OCI-M2 (cell line): ENCODE measurements around the gene CSAD.

Source experiments
- DNase-seq: peaks from one replicate; lab custom pipeline; 2025; ENCODE audit not compliant: unreplicated experiment; lab: John Stamatoyannopoulos, UW

The CSAD gene

DNA sequence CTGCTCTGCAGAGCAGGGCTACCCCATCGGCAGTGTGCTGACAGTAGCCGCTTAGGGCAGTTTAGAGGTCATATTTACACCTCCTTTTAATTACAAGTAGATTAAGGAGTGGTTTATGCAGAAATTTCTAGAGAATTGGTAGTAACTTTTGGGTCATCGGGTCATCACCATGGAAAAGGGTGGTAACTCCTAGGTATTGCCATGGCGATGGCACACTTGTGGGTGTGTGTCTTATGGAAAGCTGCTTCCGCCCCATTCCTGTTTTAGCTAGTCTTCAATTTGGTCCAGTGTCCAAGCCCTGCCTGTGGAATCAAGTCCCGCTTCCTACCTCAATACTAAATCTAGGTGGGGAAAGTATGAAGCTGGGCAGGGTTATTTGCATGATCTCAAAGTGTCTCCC lies 29.7 kb downstream of the CSAD start:
- DNase-seq = no peak

DNA sequence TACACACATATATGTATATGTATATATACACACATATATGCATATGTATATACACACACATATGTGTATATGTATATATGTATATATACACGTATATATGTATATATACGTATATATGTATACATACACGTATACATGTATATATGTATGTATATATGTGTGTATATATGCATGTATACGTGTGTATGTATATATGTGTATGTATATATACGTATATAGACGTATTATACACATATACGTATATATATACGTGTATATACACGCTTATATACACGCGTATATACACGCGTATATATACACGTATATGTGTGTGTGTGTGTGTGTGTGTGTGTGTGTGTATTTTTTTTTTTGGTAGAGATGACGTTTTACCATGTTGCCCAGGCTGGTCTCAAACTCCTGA lies 33.1 kb downstream of the CSAD start:
- no peak for DNase-seq

DNA sequence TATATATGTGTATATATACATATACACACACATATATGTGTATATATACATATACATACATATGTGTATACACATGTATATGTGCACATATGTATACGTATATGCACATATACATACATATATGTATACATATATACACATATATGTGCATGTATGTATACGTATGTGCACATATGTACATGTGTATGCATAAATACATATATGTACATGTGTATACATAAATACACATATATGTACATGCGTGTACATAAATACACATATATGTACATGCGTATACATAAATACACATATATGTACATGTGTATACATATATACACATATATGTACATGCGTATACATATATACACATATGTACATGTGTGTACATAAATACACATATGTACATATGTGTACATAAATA lies 33.5 kb downstream of the CSAD start:
- no peak for DNase-seq

DNA sequence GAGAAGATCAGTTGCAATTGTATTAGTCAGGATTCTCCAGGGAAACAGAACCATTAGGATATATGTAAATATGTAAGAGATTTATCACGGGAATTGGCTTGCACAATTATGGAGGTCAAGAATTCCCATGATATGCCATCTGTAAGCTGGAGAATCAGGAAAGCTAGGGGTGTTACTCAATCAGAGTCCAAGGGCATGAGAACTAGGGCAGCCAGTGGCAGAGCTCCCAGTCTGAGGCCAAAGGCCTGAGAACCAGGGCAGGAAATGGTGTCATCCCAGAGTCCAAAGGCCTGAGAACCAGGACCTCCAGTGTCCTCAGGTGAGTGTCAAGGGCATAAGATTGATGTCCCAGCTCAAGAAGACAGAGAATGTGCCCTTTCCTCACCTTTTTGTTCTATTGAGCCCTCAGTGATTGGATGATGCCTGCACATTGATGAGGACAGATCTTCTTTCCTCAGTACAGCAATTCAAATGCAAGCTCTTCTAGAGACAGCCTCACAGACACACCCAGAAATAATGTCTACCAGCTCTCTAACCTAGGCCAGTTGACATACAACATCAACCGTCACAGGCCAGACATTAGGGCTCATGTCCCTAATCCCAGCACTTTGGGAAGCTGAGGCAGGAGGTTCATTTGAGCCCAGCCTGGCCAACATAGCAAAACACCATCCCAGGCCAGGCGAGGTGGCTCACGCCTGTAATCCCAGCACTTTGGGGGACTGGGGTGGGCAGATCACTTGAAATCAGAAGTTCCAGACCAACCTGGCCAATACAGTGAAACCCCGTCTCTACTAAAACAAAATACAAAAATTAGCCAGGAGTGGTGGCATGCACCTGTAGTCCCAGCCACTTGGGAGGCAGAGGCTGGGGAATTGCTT lies 35.1 kb downstream of the CSAD start:
- DNase-seq = no peak

DNA sequence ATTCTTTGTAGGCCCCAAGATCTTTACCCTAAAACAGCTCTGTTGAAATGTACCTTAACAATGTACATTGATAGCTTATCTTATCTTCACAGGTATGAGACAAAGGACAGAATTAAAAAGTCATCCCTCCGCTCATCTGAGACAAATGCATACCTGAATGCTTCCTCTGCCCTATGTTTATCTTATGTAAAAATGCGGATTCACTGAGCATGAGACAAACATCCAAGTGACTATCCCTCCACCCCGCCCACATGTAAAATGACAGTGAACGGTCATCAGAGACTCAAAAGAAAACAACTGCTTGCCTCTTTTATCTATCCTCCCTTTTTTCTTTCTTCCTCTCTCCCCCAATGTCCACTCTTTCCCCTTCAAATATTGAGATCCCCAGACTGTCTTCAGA lies 37.4 kb downstream of the CSAD start:
- no peak for DNase-seq

DNA sequence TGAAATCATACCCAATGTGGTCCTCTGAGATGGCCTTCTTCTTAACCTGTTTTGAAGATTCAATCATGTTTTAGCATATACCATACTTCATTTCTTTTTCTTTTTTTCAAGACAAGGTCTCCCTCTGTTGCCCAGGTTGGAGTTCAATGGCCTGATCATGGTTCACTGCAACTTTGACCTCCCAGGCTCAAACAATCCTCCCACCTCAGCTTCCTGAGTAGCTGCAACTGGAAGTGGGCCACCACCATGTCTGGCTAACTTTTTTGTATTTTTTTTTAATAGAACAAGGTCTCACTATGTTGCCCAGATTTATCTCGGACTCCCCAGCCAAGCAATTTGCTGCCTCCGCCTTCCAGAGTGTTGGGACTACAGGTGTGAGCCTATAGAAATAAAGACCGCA lies 47.0 kb downstream of the CSAD start:
- DNase-seq = no peak

DNA sequence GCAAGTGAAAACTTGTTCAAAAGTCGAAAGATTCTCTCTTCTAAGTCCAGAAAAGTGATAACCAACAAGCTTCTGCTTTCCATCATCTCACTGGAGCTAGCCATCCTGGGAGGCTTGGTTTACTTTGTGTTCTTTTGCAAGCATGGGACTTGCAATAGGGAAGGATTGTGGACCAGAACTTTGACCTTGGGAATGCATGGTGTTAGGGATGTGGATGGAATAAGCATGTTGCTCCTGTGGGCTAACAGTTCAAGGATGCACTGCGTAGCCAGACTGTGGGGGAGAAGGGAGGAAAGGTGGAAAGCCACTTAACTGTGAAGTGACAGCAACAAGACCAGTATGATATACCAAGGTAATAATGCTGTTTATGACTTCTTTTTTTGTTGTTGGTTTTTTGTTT lies 48.9 kb downstream of the CSAD start:
- DNase-seq = no peak

DNA sequence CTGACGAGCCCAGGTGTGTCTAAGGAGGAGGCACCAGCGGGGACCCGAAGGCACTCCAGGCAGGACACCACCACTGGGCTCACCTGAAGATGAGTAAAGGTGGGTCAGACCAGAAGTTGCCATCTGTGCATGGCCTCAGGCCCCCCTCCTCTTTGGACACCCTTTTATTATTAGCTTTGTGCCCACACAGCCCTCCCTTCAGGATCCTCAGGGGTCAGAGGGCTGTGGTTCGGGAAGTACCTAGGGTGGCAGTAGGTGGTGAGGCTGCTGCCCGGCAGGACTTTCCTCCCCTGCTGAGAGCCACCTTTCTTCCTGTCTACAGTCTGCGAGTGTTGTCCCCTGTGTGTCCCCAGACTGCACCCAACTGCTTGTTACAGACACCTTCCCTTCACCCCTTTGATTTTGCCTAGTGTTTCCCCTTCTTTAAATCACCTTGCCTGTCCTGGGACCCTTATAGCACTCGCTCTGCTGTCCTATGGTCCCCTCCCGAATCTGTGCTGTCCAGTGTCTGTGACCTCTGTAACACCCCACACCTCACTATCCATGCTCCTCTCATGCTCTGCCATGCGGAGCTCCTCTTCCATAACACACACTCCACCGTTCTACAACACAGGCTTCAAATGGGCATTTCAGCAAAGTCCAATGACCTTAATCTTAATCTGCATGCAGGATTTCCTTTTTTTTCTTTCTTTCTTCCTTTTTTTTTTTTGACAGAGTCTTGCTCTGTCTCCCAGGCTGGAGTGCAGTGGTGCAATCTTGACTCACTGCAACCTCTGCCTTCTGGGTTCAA lies 51.8 kb downstream of the CSAD start:
- DNase-seq = no peak

DNA sequence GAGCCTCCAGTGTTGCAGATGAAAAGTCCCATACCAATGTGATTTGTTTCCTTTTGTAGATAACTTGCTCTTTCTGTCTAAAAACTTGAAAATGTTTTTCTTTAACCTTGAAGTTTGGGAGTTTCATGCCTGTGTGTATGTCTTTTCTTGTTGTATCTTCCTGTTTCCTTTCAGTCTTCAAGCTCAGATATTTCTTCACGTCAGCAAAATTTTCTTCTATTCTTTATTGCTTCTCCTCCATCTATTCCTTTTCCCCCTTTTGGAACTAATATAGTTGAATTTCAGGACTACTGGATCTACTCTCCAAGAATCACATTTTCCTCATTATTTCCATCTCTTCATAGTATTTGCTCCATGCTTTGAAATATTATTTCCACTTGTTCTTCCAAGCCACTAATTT lies 53.6 kb downstream of the CSAD start:
- DNase-seq = no peak

DNA sequence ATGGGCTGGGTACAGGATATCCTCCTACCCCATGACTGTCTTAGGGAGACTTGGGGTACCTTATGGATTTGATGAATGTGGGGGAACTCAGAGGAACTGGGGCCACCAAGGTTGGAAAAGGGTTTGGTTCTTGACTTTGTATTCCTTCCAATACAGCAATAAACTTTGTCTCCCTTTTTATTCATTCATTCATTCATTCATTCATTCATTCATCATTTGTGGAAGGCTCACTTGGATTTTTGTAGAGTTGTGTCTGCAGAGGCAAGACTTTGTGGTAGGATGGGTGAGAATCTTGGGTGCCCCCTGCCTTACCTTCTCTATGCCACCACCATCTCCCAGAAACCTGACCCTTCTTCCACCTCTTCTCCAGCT lies 56.4 kb downstream of the CSAD start:
- DNase-seq = no peak

DNA sequence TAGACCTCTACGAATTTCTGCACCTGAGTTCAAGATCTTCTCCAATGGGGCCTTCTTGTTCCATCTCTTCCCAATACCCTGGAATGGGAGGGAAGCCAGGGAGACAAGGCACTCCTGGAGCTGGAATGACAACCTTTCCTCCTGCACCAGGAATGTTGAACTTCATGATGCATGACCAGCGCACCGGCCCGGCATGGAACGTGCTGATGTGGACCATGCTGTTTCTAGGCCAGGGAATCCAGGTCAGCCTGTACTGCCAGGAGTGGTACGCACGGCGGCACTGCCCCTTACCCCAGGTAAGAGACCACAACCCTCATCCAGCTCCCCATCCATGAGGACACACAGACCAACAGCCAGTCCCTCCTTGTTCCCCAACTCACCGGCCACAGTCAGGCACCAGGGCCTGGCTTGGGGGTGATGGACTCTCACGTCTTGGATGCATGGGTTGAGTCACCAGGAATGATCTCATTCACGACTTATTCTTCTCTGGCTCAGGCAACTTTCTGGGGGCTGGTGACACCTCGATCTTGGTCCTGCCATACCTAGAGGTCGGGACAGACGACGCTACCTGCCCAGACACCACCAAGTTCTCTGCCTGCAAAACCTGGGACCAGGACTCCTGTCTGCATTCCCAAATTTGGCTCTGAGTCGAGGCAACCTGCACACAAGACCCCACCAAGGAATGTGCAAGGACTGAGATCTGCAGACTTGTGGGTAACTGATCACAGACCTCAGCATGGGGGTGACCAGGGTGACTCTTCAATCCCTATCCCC lies 57.0 kb downstream of the CSAD start:
- no peak for DNase-seq

DNA sequence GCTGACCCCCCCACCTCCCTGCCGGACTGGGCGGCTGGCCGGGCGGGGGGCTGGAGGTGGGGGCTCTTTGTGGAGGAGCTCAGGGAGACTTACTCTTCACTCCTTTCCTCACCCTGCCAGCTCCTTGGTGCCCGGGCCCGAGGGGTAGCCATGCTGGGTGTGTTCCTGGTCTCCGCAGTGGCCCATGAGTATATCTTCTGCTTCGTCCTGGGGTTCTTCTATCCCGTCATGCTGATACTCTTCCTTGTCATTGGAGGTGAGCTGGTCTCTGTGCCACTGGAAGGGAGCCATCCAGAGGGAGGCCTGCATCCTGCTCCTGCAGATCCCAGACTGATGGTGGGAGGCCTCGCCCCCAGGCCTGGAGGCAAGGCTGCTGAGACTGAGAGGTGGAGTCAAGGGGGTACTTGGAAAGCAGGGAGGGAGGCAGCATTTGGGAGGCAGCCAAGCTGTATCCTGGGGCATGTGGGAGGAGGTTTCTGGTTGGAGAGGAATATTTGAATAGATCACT lies 57.7 kb downstream of the CSAD start:
- no peak for DNase-seq

DNA sequence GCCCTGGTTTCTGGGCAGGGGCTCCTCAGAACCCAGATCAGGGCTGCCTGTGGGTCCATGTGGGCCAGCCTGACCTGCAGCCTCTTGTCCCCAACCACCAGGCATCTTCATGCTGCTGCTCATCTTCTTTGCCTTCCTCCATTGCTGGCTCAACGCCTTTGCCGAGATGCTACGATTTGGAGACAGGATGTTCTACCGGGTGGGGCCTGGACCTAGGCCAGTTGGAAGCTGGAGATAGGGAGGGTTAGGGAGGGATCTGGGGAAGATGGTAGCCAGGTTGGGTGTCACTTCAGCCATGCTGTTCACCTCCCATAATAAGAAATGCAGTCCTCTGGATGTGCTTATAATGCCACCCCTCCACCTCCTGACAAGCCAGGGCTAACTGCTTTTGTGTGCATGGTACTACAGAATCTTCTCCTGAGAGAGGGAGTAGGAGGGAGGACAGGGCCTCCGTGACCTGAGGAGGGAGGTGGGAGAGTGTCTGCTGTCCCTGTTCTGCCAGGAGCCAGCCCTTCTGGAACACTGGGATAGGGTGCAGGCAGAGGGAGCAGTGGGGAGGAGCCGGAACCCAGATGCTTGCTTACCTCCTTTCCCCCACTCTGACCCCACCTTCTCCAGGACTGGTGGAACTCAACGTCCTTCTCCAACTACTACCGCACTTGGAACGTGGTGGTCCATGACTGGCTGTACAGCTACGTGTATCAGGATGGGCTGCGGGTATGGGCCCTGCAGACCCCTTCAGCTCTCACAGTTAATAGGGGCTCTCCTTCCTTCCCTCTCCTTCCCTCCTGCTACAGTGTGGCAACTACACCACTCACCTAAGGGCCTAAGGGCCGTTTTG lies 59.8 kb downstream of the CSAD start:
- DNase-seq = no peak

DNA sequence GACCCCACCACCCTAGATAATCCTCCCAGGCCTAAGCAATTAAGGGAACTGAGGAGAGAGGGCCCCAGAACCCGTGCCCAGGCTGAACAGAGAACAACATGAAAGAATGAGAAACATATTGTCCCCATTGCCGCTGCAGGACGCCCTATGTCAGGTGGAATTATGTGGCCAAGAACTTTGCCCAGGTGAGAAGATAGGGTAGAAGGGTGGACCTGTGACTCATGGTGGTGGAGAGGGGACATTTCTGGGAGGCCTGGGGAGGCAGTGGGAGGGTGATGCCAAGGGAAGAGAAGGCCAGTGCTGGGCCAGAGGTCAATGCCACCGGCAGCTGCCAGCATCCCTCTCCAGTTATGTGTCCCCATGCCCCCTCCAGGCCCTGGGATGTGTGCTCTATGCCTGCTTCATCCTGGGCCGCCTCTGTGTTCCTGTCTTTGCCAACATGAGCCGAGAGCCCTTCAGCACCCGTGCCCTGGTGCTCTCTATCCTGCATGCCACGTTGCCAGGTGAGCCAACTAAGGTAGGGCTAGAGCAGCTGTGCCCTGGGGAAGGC lies 61.9 kb downstream of the CSAD start:
- DNase-seq = no peak

DNA sequence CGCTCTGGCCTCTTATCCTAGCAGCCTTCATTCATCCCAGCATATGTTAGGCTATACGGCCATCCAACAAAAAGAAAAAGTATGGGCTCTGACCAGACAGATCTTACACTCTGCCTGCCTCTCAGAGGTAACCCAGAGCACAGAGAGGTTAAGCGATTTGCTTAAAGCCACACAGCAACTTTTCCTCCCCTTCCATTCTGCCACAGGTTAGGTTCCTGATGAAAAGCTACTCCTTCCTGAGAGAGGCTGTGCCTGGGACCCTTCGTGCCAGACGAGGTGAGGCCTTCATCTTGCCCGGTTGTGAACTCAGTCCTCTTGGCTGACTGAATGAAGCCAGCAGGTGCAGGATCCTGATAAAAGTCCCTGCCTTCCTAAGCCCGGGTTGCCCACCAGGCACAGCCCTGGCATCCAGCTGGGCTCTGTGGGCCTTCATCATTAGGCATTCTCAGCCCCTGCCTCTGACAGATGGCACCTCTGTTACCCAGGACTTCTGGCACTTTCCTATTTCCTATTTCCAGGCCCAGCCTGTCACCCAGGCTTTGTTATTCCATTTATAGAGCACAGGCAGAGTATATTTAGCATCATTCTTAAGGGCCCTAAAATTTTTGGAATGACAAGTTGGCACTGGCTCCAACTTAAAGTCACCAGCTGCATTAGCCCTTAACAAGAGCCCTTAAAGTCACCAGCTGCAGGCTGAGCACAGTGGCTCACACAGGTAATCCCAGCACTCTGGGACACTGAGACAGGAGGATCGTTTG lies 64.7 kb downstream of the CSAD start:
- DNase-seq = no peak

DNA sequence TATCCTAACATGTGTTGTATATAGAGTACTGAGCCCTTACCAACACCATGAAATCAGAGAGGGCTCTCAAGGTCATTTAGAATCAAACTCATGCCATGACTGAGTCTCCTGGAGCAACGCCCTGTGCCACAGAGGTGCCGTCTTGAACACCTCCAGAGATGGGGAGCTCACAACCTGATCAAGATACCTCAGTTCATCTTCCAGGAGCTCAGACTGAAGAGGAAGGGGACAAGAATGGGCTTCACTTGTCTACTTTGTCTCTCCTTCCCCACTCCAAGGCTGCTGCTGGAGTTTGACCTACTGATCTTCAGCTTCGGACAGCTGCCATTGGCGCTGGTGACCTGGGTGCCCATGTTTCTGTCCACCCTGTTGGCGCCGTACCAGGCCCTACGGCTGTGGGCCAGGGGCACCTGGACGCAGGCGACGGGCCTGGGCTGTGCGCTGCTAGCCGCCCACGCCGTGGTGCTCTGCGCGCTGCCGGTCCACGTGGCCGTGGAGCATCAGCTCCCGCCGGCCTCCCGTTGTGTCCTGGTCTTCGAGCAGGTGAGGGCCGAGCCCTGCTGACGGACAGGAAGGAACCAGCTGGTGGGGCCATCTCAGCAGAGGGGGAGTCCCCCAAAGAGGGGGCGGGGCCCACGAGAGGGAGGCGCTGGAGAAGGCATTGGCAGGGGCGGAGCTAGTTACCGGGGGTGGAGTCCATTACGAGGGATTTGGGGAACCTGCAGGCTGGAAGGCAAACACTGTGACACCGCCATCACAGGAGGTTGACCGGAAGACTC lies 65.4 kb downstream of the CSAD start:
- DNase-seq = no peak

DNA sequence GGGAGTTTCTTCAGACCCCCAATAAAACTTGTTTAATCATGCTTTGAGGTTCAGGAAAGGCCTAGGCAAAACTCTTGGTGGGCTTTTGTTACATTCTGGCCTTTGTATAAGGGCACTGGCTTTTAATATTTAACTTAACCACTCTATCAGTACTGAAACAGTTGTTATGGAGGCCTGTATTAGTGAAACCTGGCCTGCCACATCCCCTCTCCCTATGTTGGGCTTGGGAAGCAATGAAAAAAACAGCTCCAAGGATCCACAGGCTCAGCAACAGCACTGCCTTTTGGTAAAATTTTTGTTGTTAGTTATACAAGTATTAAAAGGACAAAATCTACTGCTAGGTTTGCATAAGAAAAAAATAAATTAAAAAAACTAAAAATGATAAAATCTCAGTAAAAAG lies 66.8 kb downstream of the CSAD start:
- no peak for DNase-seq

DNA sequence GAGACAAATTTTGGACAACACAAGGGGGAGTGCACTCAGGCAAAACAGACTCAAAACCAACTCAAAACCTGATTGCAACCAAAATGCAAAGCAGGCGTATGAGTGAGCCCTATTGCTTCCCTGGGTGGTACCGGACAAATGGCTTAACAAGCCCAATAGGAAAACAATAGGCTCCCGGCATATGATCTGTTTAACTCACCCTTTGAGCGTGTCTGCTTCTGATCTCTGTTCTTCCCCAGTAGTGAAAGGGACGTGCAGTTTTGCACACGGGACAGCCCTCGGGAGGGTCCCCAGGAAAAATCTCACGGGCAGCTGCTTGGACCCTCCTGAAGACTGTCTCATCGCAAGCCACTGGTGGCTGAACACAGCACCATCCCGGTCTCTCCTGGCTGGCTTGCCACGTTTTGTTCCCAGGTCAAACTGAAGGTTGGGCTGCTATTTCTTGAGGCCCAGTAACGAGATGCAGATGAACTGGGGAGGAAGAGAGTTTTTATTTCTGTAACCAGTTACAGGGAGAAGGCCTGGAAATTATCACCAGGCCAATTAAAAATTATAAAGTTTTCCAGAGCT lies 67.5 kb downstream of the CSAD start:
- no peak for DNase-seq
